Hematopoietic multipotent progenitor cell treated with erythropoietin and hydrocortisone succinate and interleukin-3 and kit ligand, for 8 days (in vitro differentiated cells): ENCODE data around the gene ATG2B.

Experiments
- DNase-seq: peaks from one replicate; pipeline ENCODE4 v3.0.0-alpha.2; 2015

ATG2B gene

DNA sequence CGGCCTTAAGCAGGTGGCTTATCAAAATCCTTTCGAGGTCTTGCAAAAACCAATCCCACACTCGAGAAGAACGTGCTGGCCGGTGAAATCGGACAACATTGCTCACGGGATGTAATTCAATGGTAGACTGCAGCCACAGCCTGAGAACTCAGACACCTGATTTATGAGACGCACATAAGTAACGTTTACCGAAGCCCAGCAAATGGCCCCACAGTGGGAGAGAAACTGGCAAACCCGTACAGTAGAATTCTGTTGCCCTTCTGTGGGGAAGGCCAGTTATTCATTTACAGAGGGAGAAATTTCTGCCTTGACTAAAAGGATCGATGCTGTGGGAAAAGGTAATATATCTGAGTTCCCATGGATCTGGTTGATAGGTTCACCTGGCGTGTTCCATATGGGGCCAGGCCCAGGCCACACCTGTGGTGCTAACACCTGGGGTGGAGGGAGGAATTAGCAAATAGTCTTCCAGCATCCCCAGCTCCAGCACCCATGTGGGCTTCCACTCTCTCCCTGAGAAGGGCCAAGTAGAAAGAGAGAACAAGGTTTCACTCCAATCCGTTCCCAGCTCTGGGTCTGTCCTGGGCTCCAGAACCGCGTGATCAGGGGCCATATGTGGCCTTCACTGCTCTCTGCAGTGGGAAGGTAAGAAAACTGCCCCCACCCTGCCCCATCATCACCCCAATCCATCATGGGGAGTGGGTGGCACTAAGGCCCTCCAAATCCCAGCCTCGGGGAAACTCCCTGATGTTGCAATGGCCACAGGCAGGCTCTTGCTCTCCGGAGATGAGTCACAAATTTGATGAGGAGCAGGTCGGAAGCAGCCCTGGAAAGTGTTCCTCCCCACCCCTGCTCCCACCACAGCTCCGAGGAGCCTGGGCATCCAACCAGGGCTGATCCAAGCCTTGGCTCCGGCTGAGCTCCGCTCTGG lies 94.4 kb downstream of the ATG2B start:
- DNase-seq, result no peak

GRCh38 chr14:96267916-96268315 lies 95.2 kb downstream of the ATG2B start:
- DNase-seq, result no peak

DNA sequence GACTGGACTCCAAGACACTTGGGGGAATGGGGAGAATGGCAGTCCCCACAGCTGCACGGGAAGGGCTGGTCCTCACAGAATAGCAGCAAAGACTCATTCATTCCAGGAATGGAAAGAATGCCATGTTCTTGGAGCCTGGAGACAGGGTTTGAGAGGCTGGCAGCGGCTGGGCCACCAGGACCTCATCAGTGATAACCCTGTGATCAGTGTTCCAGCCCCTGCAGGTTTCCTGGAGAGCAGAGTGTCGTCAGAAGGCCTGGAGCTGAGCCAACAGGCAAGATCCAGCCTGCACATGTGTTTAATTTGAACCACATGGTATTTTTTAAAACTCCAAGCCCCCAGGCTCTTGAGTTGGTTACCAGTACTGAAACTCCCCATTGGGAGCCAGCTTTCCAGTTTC lies 95.8 kb downstream of the ATG2B start:
- DNase-seq, result no peak

- DNase-seq, result no peak
These were observed 97.6 kb downstream of the ATG2B start for GRCh38 chr14:96265383-96266095.

DNA sequence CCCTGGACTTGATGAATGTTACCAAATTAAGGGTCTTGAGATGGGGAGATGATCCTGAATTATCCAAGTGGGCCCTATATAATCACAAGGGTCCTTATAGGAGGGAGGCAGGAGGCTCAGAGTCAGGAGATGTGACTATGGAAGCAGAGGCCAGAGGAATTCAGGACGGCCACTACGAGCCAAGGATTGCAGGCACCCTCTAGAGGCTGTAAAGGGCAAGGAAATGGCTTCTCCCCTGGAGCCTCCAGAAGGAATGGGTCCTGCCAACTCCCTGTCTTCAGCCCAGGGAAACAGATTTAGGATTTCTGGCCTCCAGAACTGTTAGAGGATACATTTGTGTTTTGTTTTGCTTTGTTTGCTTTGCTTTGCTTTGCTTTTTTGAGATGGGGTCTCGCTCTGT lies 98.3 kb downstream of the ATG2B start:
- DNase-seq, result no peak

GRCh38 chr14:96264200-96264553 lies 99.0 kb downstream of the ATG2B start:
- DNase-seq, result no peak

DNA sequence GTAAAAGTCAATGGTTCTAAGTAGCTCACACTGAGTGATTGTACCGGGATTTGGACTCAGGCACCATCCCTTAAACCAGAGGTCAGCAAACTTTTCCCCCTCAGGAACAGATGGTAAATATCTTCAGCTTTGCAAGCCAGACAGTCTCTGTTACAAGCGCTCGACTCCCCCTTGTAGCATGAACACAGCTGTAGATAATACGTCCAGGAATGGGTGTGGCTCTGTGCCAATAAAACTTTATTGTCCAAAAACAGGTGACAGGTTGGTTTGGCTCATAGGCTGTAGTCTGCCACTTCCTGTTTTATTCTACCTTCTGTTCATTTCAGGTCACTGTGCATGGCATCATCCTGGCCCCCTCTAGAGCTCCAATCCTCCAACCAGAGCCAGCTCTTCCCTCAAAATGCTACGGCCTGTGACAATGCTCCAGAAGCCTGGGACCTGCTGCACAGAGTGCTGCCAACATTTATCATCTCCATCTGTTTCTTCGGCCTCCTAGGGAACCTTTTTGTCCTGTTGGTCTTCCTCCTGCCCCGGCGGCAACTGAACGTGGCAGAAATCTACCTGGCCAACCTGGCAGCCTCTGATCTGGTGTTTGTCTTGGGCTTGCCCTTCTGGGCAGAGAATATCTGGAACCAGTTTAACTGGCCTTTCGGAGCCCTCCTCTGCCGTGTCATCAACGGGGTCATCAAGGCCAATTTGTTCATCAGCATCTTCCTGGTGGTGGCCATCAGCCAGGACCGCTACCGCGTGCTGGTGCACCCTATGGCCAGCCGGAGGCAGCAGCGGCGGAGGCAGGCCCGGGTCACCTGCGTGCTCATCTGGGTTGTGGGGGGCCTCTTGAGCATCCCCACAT lies 99.6 kb downstream of the ATG2B start:
- DNase-seq, result no peak

DNA sequence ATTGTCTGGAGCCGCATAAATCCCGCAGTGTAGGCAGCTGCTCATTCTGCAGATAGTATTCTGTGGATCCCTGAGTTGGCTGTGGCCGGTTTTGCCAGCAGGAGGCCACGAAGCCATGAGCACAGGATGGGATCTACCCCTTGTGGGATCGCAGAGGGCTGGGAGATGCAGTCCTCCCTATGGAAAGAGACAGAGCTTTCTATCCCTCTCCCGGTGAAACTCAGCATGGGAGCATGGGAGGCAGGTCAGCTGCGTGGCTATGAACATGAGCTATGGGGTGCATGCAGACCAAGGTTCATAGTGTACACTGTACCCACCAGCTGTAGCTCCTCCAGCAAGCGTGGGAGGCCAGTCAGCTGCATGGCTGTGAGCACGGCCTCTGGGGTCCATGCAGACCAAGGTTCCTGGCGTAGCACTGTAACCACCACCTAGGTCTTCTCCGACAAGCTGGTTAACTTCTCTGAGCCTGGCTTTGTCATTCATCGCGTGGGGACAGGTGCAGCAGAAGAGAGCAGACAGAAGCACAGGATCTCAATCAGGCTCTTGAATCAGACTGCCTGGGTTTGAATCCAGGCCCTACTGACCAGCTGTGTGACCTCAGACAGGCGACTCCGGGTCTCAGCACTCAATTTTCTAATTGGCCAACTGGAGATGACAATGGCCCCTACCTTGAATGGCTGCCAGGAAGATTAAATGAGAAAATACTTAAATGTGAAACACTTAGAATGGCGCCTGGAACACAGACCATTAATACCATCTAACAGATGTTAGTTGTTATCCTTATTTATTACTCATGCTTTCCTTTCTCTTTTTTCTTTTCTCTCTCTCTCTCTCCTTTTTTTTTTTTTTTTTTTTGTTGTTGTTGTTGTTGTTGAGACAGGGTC lies 101.1 kb downstream of the ATG2B start:
- no peak for DNase-seq

DNA sequence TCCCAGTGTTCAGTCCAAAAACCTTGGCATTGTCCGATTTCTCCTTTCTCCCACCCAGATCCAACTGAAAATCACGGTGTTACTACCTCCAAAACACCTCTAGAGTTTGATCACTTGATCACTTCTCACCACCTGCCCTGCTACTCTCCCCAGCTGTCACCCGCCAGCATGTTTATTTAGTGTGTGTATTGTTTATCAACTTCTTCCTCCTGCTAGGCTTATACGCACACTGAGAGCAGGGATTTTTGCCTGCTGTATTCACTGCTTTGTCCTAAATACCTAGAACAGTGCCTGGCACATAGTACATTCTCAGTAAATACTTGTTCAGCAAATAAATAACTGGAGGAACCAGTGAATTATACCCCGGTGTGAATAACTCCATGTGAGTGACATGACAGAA lies 102.1 kb downstream of the ATG2B start:
- DNase-seq, result no peak

DNA sequence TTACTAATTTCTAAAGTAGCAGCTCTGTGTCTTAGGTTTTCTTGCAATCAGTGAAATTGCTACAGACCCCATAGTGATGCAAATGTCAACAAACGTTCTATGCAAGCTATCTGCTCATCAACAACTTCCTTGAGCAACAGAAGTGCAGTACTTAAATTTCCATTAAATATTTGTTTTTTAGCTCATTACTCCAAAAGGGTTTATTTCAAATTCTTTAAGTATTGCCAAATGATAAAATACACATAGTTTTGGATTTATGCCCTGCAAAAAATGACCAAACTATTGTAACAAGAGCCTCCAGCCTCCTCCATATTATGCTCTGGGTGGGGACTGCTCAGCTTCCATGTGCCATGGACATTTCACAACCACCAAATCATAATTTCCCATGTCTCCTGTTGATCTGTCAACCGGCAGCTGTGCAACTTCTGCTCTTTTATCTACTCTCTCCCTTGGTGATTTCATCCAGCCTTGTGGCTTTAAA lies 102.8 kb downstream of the ATG2B start:
- DNase-seq, result no peak

DNA sequence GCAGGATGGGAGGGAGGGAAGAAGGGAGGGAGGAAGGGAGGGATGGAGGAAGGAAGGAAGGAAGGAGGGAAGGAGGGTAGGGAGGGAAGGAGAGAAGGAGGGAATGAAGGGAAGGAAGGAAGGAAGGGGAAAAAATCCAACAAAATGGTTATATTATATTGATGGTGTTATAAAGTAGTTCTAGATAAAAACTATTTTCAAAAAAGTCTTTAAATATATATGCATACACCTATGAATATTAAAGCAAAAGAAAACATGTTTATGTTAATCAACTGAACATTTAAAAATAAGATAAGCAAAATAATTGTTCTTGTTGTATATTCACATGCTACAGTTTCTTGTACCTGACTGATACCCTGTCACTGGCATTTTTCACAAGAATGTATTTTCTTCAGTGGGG lies 105.2 kb downstream of the ATG2B start:
- DNase-seq, result no peak

- no peak for DNase-seq
These were observed 106.1 kb downstream of the ATG2B start for GRCh38 chr14:96257056-96257455.

DNA sequence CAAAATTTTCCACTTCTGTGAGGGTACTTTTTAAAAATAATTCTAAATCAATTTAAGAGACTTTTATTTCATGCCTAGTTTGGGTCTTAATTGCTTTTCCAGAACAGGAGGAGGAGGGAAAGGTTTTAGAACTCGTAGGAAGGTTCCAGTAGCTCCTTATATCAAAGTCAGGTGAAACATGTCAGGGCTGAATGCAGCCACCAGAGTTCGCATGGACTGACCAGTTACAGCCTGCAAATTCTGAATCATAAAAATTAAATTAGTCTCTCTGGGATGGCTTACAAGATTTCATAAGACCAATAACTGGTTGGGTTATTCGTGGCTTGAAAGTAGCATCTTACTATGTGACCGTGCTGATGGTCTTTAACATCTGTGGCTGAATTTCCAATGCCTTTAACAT lies 106.7 kb downstream of the ATG2B start:
- no peak for DNase-seq

DNA sequence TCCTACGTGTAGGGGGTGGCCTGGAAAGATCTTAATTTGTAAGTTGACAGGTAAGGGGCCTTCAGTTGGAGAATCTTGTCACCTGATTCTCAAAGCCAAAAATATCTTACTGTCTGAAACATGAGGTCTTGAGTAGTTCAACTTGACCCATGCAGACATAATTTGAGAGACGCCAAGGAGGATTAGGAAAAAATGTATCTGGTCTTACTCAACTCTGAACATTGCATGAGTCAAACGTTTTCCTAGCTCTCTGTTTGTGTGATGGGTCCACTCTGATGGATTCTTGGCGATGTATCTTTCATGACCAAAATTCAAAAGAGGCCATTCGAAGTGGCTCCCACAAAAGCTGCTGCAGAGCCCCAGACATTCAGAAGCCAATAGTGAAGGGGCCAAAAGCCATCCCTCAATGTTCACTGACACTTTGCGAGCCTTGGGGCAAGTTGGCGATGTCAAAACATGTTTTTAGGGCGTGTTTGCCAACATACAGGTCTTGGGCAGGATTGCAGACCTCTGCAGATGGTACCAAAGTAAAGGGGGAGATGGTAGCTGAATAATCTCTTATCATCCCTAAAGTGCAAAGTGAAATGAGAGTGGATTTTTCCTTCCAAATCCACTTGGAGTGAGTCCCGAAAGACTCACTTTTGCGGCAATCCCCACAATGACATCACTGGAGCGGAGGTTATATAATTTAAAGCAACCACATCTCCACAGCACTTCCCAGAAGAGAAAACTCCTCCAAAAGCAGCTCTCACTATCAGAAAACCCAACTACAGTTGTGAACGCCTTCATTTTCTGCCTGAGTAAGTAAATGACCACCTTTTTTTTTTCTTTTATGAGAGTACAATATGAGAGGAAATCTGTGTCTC lies 107.4 kb downstream of the ATG2B start, which contains the start of gene BDKRB1:
TSS of gene BDKRB1 (plus strand) at position 710 of the 866 bp plus-strand sequence. CDS start 7,473 bp downstream, outside the sequence.
- DNase-seq, result no peak

- no peak for DNase-seq
These were observed 108.5 kb downstream of the ATG2B start for GRCh38 chr14:96254687-96255086.

GRCh38 chr14:96252999-96253539 lies 110.1 kb downstream of the ATG2B start:
- no peak for DNase-seq

- DNase-seq, result no peak
These were observed 110.7 kb downstream of the ATG2B start for GRCh38 chr14:96252323-96252998.

- no peak for DNase-seq
These were observed 111.4 kb downstream of the ATG2B start for GRCh38 chr14:96251656-96252155.

- DNase-seq, result no peak
These were observed 112.7 kb downstream of the ATG2B start for GRCh38 chr14:96250485-96250884.

- DNase-seq, result peak; percentile 34
These were observed 114.1 kb downstream of the ATG2B start for GRCh38 chr14:96249029-96249428.
